ENCODE data around the gene NKD2.
"Not testable (repeated sequence)": the region's sequence is repeated elsewhere in the genome, so short reads cannot be mapped to it uniquely, and the experiment has no call there.

The NKD2 gene

DNA sequence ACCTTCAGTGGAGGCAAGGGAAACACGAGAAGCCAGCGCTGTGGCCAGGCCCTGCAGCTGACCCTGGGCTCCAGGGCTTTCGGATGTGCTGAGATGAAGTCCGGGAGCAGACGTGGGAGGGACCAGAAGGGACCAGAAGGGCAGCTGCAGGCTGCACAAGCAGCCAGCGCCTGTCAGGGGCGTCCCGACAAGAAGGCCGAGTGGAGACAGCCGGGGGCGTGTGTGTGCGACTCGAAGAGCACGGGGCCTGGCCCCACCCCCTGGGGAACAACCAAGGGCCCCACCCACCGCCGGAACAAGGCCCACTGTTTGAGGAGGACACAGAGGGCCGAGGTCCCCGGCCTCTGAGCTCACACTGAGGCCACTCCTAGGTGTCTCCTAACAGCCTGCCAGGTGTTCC is 71.8 kb downstream of the NKD2 start:
- CTCF ChIA-PET = no interaction called here
- TF ChIP-seq, protein P1, sequence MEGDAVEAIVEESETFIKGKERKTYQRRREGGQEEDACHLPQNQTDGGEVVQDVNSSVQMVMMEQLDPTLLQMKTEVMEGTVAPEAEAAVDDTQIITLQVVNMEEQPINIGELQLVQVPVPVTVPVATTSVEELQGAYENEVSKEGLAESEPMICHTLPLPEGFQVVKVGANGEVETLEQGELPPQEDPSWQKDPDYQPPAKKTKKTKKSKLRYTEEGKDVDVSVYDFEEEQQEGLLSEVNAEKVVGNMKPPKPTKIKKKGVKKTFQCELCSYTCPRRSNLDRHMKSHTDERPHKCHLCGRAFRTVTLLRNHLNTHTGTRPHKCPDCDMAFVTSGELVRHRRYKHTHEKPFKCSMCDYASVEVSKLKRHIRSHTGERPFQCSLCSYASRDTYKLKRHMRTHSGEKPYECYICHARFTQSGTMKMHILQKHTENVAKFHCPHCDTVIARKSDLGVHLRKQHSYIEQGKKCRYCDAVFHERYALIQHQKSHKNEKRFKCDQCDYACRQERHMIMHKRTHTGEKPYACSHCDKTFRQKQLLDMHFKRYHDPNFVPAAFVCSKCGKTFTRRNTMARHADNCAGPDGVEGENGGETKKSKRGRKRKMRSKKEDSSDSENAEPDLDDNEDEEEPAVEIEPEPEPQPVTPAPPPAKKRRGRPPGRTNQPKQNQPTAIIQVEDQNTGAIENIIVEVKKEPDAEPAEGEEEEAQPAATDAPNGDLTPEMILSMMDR (conservative IDR thresholded peaks at IDR 0.05; ENCODE audit: low read depth) = no peak
- POLR2A ChIA-PET (ENCODE audit: low non-redundant PET) = interaction anchor here (0.6 kb wide), 1 partner anchor 19 kb away, joined by 4 read pairs; no protein-coding TSS in a partner anchor
- H3K27ac ChIP-seq = peak overlapping the region; percentile 34
- no peak for DNase-seq (ENCODE audit: low spot score)

DNA sequence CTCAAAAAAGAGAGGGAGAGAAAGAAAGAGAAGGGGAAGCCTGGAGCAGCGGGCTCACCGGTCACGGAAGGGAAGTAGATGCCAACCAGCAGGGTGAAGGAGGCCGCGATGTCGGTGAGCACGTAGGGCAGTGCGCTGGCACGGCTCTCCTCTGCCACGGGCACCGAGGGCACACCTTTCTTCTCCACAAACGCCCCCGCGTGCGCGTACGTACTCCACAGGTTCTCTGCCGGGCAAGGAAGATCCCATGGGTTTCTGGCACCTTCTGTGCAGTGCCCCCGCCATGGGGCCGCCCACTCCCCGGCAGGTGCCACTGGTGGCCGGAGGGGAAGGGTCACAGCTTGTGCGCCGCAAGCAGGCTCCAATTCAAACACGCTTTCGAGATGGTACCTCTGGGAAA is 72.9 kb downstream of the NKD2 start:
- CTCF ChIA-PET = no interaction called here
- POLR2A ChIA-PET (ENCODE audit: low non-redundant PET) = no interaction called here
- DNase-seq (ENCODE audit: low spot score) = no peak
- H3K27ac ChIP-seq = peak overlapping the region; percentile 34
- TF ChIP-seq, protein P1 (conservative IDR thresholded peaks at IDR 0.05; ENCODE audit: low read depth) = no peak

DNA sequence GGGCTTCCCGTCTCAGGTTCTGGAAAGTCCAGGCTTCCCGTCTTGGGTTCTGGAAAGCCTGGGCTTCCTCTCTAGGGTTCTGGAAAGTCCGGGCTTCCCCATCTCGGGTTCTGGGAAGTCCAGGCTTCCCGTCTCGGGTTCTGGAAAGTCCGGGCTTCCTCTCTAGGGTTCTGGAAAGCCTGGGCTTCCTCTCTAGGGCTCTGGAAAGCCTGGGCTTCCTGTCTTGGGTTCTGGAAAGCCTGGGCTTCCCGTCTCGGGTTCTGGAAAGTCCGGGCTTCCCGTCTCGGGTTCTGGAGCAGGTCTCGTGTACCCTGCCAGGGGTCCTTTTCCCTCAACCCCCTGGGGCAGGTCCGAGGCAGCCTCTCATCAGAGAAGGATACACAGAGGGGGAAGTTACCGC is 74.4 kb downstream of the NKD2 start:
- POLR2A ChIA-PET (ENCODE audit: low non-redundant PET); DNase-seq (ENCODE audit: low spot score); CTCF ChIA-PET: not testable (repeated sequence)
- peak overlapping the region; percentile 29 for H3K27ac ChIP-seq

DNA sequence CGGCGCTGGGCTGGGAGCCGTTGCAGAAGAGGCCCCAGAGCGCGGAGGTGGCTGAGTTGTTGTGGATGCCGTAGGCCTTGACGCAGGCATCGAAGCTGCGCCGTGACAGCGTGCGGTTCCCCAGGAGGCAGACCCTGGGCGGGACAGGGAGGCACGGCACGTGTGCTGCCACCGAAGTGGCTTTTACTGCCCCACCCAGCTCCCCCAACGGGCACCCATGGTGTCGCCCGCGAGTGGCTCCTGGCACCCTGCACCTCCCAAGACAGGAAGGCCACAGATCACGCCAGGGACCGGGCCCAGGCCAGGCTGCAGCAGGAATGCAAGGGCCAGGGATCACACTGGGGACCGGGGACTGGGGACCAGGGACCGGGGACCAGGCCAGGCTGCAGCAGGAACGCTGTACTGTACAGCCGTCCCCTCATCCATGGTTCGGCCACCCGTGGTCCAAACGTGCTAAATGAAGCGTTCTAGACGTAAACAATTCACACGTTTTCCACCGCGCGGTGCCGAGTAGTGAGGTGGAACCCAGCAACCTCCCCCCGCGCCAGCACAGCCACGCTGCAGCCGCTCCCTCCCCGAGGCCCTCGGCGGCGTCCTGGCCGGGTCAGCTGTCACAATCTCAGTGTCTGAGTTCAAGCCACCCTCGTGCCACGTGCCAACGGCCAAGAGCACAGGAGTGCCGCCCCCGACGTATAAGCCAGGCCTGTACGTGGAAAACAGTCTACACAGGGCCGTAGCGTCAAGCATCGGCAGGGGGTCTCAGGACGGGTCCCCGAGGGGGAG is 75.4 kb downstream of the NKD2 start:
- ChIA-PET CTCF (interaction anchor here (0.5 to 0.7 kb wide), 2 partner anchors 53 to 893 kb away, joined by 3 to 4 read pairs; no protein-coding TSS in a partner anchor), POLR2A (ENCODE audit: low non-redundant PET) (interaction anchor here (0.5 kb wide), 1 partner anchor 24 kb away, joined by 3 read pairs; no protein-coding TSS in a partner anchor)
- TF ChIP-seq, protein P1 (conservative IDR thresholded peaks at IDR 0.05; ENCODE audit: low read depth) = no peak
- peak overlapping the region; percentile 29 for H3K27ac ChIP-seq
- DNase-seq (ENCODE audit: low spot score) = no peak

DNA sequence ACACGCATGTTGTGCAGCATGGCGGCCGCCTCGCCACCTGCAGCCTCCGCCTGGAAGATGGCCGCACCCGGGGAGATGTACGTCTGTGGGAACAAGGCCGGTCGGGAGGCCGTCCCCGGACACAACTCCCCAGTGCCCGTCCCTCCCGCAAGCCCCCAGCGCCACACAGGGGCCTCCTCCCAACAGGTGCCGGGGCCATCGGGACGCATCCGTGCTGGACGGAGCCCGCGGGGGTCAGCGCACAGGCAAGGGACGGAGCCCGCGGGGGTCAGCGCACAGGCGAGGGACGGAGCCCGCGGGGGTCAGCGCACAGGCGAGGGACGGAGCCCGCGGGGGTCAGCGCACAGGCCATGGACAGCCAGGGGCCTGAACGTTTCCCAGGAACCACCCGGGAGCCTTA is 76.8 kb downstream of the NKD2 start:
- ChIA-PET POLR2A (ENCODE audit: low non-redundant PET) (no interaction called here), CTCF (interaction anchor here (0.9 kb wide), 1 partner anchor 80 kb away, joined by 5 read pairs; no protein-coding TSS in a partner anchor)
- TF ChIP-seq, protein P1 (conservative IDR thresholded peaks at IDR 0.05; ENCODE audit: low read depth) = no peak
- H3K27ac ChIP-seq = no peak overlapping the region
- DNase-seq (ENCODE audit: low spot score) = no peak

DNA sequence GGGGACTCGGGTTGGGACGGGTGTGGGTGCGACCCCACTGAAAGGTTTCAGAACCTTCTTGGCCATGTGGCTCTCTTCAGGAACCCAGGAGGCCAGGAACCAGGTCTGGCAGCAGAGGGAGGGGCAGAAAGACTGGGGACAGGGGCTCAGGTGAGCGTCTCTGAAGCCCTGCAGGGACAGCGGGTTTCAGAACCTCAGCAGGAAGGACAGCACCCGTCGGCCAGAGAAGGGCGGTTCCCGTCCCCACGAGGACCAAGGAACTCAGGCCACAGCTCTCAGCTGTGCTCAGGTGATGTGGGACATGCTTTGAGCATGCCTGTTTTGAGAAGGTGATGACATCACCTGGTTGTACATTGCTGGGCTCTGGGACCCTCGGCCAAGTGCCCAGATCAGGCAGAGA is 77.5 kb downstream of the NKD2 start:
- CTCF ChIA-PET = no interaction called here
- POLR2A ChIA-PET (ENCODE audit: low non-redundant PET) = no interaction called here
- TF ChIP-seq, protein P1 (conservative IDR thresholded peaks at IDR 0.05; ENCODE audit: low read depth) = no peak
- peak overlapping the region; percentile 15 for H3K27ac ChIP-seq
- no peak for DNase-seq (ENCODE audit: low spot score)

DNA sequence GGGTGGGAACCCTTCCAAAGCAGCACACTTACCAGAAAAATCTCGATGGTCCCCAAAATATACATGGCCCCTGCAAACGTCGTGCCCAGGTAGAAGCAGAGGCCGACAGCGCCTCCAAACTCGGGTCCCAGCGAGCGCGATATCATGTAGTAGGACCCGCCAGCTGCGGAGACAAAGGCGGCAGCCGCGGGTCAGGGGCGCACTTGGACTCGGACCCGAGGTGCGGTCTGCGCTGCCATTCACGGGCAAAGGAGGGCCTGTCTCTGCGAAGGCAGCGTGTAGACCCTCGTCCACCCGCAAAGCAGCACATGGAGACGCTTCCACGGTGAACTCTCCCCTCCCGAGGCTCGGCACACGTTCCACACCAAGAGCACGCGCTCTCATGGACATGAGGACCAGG is 78.3 kb downstream of the NKD2 start:
- peak overlapping the region; percentile 15; the same call in 1 of the 2 replicates for H3K27ac ChIP-seq
- POLR2A ChIA-PET (ENCODE audit: low non-redundant PET) = no interaction called here
- TF ChIP-seq, protein P1 (conservative IDR thresholded peaks at IDR 0.05; ENCODE audit: low read depth) = no peak
- CTCF ChIA-PET = no interaction called here
- no peak for DNase-seq (ENCODE audit: low spot score)
